ENCODE measurements around the gene NFIB. TPM values are rescaled to one million over a fixed set of nuclear protein-coding genes. Genes with fewer than 3 reads are reported as not detected.

Gene NFIB
- polyA plus RNA-seq, 3 donors: 6.1 to 32.3 (median 16.8) TPM

- no peak overlapping the region for H3K27ac ChIP-seq (ENCODE audit: low read depth, low read length)
- WGBS, 3 donors: 8 to 27% (median 22%) methylated on average over 10 of the region's 10 CpGs
These were observed 1.8 kb downstream of the NFIB start for GRCh38 chr9:14311956-14312685.

GRCh38 chr9:14311171-14311949 lies 2.6 kb downstream of the NFIB start:
- 20 to 47% (median 30%) methylated on average over 2 of the region's 2 CpGs for WGBS, 3 donors
- H3K27ac ChIP-seq (ENCODE audit: low read depth, low read length): no peak overlapping the region

GRCh38 chr9:14310311-14310710 lies 3.6 kb downstream of the NFIB start:
- H3K27ac ChIP-seq (ENCODE audit: low read depth, low read length): no peak overlapping the region
- WGBS, 3 donors: 10 to 36% (median 29%) methylated on average over 2 of the region's 2 CpGs

- WGBS, 3 donors: 5 to 11% (median 8%) methylated on average over 2 of the region's 2 CpGs
- no peak overlapping the region for H3K27ac ChIP-seq (ENCODE audit: low read depth, low read length)
These were observed 4.5 kb downstream of the NFIB start for GRCh38 chr9:14309403-14309802.

- WGBS, 3 donors: 19 to 44% (median 43%) methylated on average over 6 of the region's 6 CpGs
These were observed 5.1 kb downstream of the NFIB start for GRCh38 chr9:14308853-14309145.

GRCh38 chr9:14307989-14308852 lies 5.7 kb downstream of the NFIB start:
- H3K27ac ChIP-seq (ENCODE audit: low read depth, low read length): no peak overlapping the region
- WGBS, 3 donors: 19 to 60% (median 54%) methylated on average over 9 of the region's 9 CpGs

More at GRCh38 chr9:14308853-14309145, 5.1 kb downstream of the NFIB start:
- H3K27ac ChIP-seq (ENCODE audit: low read depth, low read length): no peak overlapping the region

- 55 to 74% (median 73%) methylated on average over 26 of the region's 26 CpGs for WGBS, 3 donors
- H3K27ac ChIP-seq (ENCODE audit: low read depth, low read length): no peak overlapping the region
These were observed 7.0 kb downstream of the NFIB start for GRCh38 chr9:14306672-14307660.

- H3K27ac ChIP-seq (ENCODE audit: low read depth, low read length): no peak overlapping the region
- WGBS, 3 donors: 59 to 85% (median 84%) methylated on average over 6 of the region's 6 CpGs
These were observed 7.8 kb downstream of the NFIB start for GRCh38 chr9:14306188-14306587.

GRCh38 chr9:14304259-14304658 lies 9.7 kb downstream of the NFIB start:
- 85 to 88% (median 88%) methylated on average over 3 of the region's 3 CpGs for WGBS, 3 donors
- no peak overlapping the region for H3K27ac ChIP-seq (ENCODE audit: low read depth, low read length)

GRCh38 chr9:14303521-14303920 lies 10.4 kb downstream of the NFIB start:
- no peak overlapping the region for H3K27ac ChIP-seq (ENCODE audit: low read depth, low read length)
- 85 to 90% (median 89%) methylated on average over 9 of the region's 9 CpGs for WGBS, 3 donors

GRCh38 chr9:14303100-14303499 lies 10.8 kb downstream of the NFIB start:
- H3K27ac ChIP-seq (ENCODE audit: low read depth, low read length): no peak overlapping the region
- WGBS, 3 donors: 71 to 82% (median 79%) methylated on average over 2 of the region's 2 CpGs

- no peak overlapping the region for H3K27ac ChIP-seq (ENCODE audit: low read depth, low read length)
- WGBS, 3 donors: 12 to 16% (median 16%) methylated on average over 4 of the region's 4 CpGs
These were observed 11.5 kb downstream of the NFIB start for GRCh38 chr9:14302405-14302804.

GRCh38 chr9:14301583-14302021 lies 12.3 kb downstream of the NFIB start:
- WGBS, 3 donors: 8 to 42% (median 39%) methylated on average over 1 of the region's 1 CpG
- no peak overlapping the region for H3K27ac ChIP-seq (ENCODE audit: low read depth, low read length)

GRCh38 chr9:14301006-14301405 lies 12.9 kb downstream of the NFIB start:
- WGBS, 3 donors: 48 to 85% (median 83%) methylated on average over 4 of the region's 4 CpGs
- no peak overlapping the region for H3K27ac ChIP-seq (ENCODE audit: low read depth, low read length)

- WGBS, 3 donors: 30 to 87% (median 85%) methylated on average over 3 of the region's 3 CpGs
- H3K27ac ChIP-seq (ENCODE audit: low read depth, low read length): no peak overlapping the region
These were observed 13.4 kb downstream of the NFIB start for GRCh38 chr9:14300588-14300987.

- H3K27ac ChIP-seq (ENCODE audit: low read depth, low read length): no peak overlapping the region
- WGBS, 3 donors: 42 to 86% (median 85%) methylated on average over 9 of the region's 9 CpGs
These were observed 13.9 kb downstream of the NFIB start for GRCh38 chr9:14300040-14300439.

GRCh38 chr9:14298601-14299022 lies 15.3 kb downstream of the NFIB start:
- H3K27ac ChIP-seq (ENCODE audit: low read depth, low read length): no peak overlapping the region
- 19 to 52% (median 38%) methylated on average over 7 of the region's 7 CpGs for WGBS, 3 donors
